Measurements from ENCODE around the gene CSTPP1. TPM values are rescaled to one million over a fixed set of nuclear protein-coding genes. Genes with fewer than 3 reads are reported as not detected.
A peak's percentile ranks its signal among the peaks of the same experiment; 100 is the strongest.

The CSTPP1 gene, protein sequence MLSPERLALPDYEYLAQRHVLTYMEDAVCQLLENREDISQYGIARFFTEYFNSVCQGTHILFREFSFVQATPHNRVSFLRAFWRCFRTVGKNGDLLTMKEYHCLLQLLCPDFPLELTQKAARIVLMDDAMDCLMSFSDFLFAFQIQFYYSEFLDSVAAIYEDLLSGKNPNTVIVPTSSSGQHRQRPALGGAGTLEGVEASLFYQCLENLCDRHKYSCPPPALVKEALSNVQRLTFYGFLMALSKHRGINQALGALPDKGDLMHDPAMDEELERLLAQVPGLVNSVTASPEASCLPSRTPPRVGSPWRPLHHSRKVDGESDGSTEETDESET
- 10 to 100 TPM; 16.7 to 20.4 TPM for total RNA-seq

DNA sequence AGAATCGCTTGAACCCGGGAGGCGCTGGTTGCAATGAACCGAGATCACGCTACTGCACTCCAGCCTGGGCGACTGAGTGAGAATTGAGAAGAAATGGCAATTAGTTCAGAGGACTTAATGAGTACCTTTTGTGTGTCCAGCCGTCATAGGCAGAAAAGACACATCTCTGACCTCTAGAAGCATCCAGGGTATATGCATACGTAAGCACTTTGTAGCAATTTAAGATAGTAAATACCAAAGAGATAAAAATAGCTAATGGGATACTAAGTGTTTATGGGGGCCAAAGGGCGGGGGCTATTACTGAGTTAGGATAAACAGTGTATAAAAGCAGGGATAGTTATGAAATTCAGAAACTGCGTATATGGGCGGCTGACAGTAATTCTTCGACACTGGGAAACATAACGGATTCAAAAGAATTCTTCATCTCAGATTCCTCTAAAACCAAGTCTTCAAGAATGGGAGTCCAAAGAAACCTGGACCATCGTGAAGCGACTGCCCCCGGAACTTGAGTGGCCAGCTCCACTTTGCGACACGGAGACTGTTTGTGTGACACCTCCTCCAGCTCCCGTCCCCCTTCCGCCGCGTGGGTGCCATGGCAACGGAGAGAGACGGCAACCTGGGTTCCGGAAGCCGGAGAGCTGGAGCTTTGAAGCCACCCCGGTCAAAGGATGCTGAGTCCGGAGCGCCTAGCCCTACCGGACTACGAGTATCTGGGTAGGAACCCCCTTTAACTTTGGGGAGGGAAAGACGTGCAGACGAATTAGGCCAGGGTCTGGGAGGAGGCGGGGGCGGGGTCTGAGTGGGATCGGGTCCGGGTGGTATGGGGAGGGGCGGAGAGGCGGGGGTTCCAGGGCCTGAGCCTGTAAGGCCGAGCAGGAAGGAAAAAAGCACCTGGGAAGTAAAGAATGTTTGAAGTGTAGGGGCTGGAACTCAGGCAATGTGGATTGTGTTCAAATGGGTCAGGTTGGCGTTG lies at the start of gene CSTPP1:
CSTPP1 (plus strand) TSS at position 624 of the 973 bp plus-strand sequence; CDS start at position 669, 45 bp downstream.
- Mint-ChIP-seq H3K9me3 (peaks cover 3% of the 10 kb centered on the region), H3K36me3 (ENCODE audit: low read depth) (no peaks in the 10 kb centered on the region), H3K4me1 (peaks cover 19% of the 10 kb centered on the region), H3K27ac (peak within 1 kb of the TSS; percentile 42), H3K4me3 (peak within 1 kb of the TSS; percentile 85), H3K27me3 (peaks cover 4% of the 10 kb centered on the region)
- peak; percentile 94 for DNase-seq
- ChIA-PET CTCF (interaction anchor here (0.6 to 1.7 kb wide), 4 partner anchors 16 to 217 kb away, joined by 3 to 5 read pairs (median 4); no protein-coding TSS in a partner anchor), POLR2A (interaction anchor here (0.6 to 1.5 kb wide), 6 partner anchors 19 to 642 kb away, joined by 3 to 4 read pairs (median 3); partner anchors contain the start of genes ARHGAP1, DDB2, KBTBD4 and NDUFS3)

DNA sequence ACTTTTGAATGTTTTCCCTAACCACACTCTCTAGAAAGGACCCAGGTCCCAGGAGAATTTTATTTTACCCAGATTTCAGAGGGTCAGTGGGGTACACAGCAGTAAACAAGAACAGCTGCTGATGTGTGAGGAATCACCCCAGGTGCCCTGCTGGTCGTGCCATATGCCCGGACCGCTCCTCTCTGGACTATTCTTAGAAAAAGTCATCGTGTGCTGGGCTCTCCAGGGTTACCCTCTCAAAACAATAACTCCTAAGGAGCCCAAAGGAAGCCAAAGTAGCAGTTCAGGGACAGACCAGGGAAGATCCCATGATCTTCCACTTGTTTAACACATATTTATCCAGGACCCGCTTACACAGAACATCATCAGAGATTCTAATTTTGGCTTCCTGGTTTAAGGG lies 47.9 kb upstream of the CSTPP1 start:
- Mint-ChIP-seq H3K4me3 (no peak overlapping the region), H3K36me3 (ENCODE audit: low read depth) (no peaks in the 10 kb centered on the region), H3K4me1 (no peaks in the 10 kb centered on the region), H3K9me3 (no peaks in the 10 kb centered on the region), H3K27ac (no peak overlapping the region), H3K27me3 (peaks cover 8% of the 10 kb centered on the region)
- POLR2A ChIA-PET = no interaction called here
- CTCF ChIA-PET = interaction anchor here (0.5 to 4.2 kb wide), 5 partner anchors 8 to 291 kb away, joined by 3 to 23 read pairs (median 4); no protein-coding TSS in a partner anchor
- DNase-seq = no peak

DNA sequence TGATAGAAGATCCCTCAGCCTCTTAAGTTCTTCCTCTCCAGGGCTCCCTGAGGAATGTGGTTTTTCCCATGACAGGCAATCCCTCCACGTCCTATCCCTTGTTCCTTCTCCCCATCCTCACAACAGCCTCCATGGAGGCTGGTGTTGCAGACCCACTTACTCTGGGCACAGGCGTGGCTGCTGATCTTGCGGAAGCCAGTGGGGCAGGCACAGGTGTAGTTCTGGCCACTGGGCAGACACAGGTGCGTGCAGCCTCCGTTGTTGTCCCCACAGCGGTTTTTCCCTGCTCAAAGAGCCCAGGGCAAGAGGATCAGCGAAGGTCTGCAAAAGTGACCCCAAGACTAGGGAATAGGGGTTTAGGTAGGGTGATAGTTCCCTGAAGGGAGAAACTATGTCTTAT lies 47.3 kb upstream of the CSTPP1 start:
- H3K4me3 Mint-ChIP-seq = no peak overlapping the region
- H3K36me3 Mint-ChIP-seq (ENCODE audit: low read depth) = no peaks in the 10 kb centered on the region
- CTCF ChIA-PET = interaction anchor here (1.2 to 4.2 kb wide), 2 partner anchors 9 to 264 kb away, joined by 3 to 23 read pairs; no protein-coding TSS in a partner anchor
- H3K4me1 Mint-ChIP-seq = no peaks in the 10 kb centered on the region
- POLR2A ChIA-PET = no interaction called here
- H3K9me3 Mint-ChIP-seq = no peaks in the 10 kb centered on the region
- H3K27ac Mint-ChIP-seq = no peak overlapping the region
- peaks cover 4% of the 10 kb centered on the region for H3K27me3 Mint-ChIP-seq
- no peak for DNase-seq

DNA sequence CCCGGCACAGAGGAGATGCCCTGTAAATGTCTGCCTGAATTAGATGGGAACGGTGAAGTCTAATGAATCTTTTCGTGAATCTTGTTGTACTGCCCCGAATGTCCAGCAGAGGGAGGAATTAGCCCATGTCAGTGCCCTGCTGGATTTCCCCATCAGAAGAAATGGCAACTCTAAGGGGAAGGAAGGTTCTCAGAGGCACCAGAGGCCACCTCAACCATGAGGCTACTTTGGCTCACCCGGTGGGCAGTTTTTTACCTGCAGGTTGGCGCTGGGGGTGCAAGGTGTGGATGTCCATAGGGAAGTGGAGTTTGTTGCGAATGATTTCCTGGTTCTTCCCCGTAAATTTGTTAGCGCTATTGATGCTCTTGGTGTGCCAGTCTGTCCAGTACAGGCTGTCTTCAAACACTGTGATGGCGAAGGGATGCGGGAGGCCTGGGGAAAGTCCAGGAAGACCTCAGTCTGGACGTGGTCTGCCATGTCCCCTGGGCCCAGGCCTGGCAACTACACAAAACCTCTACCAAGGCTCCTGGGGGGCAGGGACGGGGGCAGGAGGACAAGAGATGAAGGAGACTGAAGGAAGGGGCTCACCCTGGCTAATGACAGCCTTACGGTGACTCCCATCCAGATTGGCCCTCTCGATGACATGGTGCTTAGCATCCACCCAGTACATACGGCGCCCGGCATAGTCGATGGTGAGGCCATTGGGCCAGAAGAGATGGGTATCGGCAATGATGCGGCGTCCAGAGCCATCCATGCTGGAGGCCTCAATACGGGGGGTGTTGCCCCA lies 46.7 kb upstream of the CSTPP1 start:
- H3K27me3 Mint-ChIP-seq = peaks cover 4% of the 10 kb centered on the region
- no peak overlapping the region for H3K27ac Mint-ChIP-seq
- H3K9me3 Mint-ChIP-seq = no peaks in the 10 kb centered on the region
- no peaks in the 10 kb centered on the region for H3K4me1 Mint-ChIP-seq
- H3K36me3 Mint-ChIP-seq (ENCODE audit: low read depth) = no peaks in the 10 kb centered on the region
- H3K4me3 Mint-ChIP-seq = no peak overlapping the region
- POLR2A ChIA-PET = no interaction called here
- DNase-seq = peak; percentile 72
- CTCF ChIA-PET = interaction anchor here (1.0 to 1.6 kb wide), 2 partner anchors 140 to 263 kb away, joined by 3 to 11 read pairs; no protein-coding TSS in a partner anchor

DNA sequence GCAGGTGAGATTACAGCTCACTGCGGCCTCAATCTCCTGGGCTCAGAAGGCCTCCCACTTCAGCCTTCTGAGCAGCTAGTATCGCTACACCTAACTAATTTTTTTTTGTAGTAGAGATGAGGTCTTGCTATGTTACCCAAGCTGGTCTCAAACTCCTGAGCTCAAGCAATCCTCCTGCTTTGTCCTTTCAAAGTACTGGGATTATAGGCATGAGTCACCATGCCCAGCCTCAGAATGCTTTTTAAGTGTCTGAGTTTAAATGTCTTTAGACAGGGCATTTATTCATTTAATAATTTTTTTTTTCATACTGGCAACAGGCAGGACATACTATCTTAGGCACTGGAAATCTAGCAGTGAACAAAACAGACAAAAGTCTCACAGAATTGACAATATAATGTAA lies 45.9 kb upstream of the CSTPP1 start:
- Mint-ChIP-seq H3K4me3 (no peak overlapping the region), H3K9me3 (no peaks in the 10 kb centered on the region), H3K4me1 (no peaks in the 10 kb centered on the region), H3K36me3 (ENCODE audit: low read depth) (no peaks in the 10 kb centered on the region), H3K27ac (no peak overlapping the region), H3K27me3 (peaks cover 4% of the 10 kb centered on the region)
- DNase-seq = no peak
- ChIA-PET CTCF (interaction anchor here (1.0 to 2.3 kb wide), 3 partner anchors 140 to 272 kb away, joined by 3 to 12 read pairs (median 11); no protein-coding TSS in a partner anchor), POLR2A (no interaction called here)

DNA sequence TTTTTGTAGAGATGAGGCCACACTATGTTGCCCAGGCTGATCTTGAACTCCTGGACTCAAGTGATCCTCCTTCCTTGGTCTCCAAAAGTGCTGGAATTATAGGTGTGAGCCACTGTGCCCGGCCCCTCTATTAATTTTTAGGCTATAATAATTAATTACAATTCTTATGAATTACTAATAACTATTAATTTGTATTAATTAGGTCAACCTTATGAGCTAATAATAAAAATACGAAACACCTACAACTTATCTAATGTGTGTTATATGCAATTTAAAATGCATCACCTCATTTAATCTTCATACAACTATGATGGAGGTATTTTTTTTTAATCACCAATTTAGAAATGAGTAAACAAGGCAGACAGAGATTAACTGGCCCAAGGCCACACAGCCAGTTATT lies 44.5 kb upstream of the CSTPP1 start:
- DNase-seq = no peak
- POLR2A ChIA-PET = no interaction called here
- Mint-ChIP-seq H3K4me3 (no peak overlapping the region), H3K27me3 (no peaks in the 10 kb centered on the region), H3K9me3 (no peaks in the 10 kb centered on the region), H3K4me1 (no peaks in the 10 kb centered on the region), H3K27ac (no peak overlapping the region), H3K36me3 (ENCODE audit: low read depth) (no peaks in the 10 kb centered on the region)
- CTCF ChIA-PET = interaction anchor here (0.5 to 2.9 kb wide), 5 partner anchors 44 to 288 kb away, joined by 3 to 19 read pairs (median 3); no protein-coding TSS in a partner anchor

DNA sequence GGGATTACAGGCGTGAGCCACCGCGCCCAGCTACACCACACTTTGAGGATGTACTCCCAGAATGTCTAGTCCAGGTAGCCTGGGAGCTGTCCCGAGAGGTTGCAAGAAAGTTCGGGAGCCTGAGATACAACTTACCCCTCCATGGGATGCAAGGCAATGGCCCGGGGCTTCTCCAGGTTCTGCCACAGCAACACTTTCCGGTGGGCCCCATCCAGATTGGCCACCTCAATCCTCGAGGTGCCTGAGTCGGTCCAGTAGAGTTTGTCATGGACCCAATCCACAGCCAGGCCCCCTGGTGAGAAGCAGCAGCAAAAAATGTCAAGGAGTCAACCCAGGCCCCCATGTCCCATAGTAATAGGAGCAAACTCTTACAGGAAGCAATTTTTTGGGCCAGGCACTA lies 43.7 kb upstream of the CSTPP1 start:
- DNase-seq = no peak
- no peak overlapping the region for H3K27ac Mint-ChIP-seq
- POLR2A ChIA-PET = no interaction called here
- H3K9me3 Mint-ChIP-seq = no peaks in the 10 kb centered on the region
- H3K27me3 Mint-ChIP-seq = no peaks in the 10 kb centered on the region
- no peak overlapping the region for H3K4me3 Mint-ChIP-seq
- H3K36me3 Mint-ChIP-seq (ENCODE audit: low read depth) = no peaks in the 10 kb centered on the region
- CTCF ChIA-PET = interaction anchor here (0.7 to 2.9 kb wide), 4 partner anchors 63 to 287 kb away, joined by 3 to 19 read pairs (median 3); no protein-coding TSS in a partner anchor
- no peaks in the 10 kb centered on the region for H3K4me1 Mint-ChIP-seq

DNA sequence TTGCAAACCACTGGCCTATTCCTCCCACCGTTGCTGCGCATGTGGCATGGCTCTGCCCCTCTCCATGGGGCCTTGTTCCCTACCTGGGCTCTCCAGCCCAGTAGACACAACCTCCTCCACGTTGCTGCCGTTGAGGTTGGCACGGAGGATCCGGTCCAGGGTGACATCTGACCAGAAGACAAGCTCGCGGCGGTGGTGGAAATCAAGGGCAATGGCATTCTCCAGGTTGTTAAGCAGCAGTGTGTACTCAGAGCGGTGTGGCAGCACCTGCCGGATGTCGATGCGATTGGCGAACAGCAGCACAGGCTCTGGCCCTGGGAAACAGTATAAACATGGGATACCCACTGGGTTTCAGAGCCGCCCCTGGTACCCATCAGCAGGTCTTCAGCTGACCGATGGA lies 42.1 kb upstream of the CSTPP1 start:
- no peaks in the 10 kb centered on the region for H3K36me3 Mint-ChIP-seq (ENCODE audit: low read depth)
- ChIA-PET POLR2A (no interaction called here), CTCF (interaction anchor here (2.9 kb wide), 1 partner anchor 258 kb away, joined by 19 read pairs; no protein-coding TSS in a partner anchor)
- no peaks in the 10 kb centered on the region for H3K27me3 Mint-ChIP-seq
- no peak overlapping the region for H3K27ac Mint-ChIP-seq
- DNase-seq = no peak
- H3K4me1 Mint-ChIP-seq = no peaks in the 10 kb centered on the region
- H3K9me3 Mint-ChIP-seq = no peaks in the 10 kb centered on the region
- no peak overlapping the region for H3K4me3 Mint-ChIP-seq

DNA sequence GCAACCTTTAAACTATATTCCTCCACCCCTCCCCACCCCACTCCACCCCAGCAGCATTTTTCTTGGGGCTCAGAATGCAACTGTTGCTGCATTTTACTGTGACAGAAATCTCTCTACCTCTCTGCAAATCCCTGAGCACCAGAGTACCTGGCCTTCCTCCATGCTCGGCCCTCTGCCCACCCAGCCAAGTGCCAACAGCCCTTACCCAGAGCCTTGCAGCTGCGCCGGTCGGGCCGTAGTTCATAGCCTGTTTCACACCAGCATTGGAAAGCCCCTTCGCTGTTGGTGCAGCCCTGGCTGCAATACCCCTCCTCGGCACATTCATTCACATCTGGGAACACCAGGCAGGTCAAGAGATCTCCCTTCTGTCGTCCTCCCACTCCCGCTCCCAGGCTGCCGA lies 41.6 kb upstream of the CSTPP1 start:
- Mint-ChIP-seq H3K9me3 (no peaks in the 10 kb centered on the region), H3K27me3 (no peaks in the 10 kb centered on the region), H3K36me3 (ENCODE audit: low read depth) (no peaks in the 10 kb centered on the region), H3K4me3 (no peak overlapping the region), H3K27ac (no peak overlapping the region), H3K4me1 (no peaks in the 10 kb centered on the region)
- ChIA-PET POLR2A (no interaction called here), CTCF (interaction anchor here (0.8 kb wide), 1 partner anchor 24 kb away, joined by 3 read pairs; no protein-coding TSS in a partner anchor)
- no peak for DNase-seq

DNA sequence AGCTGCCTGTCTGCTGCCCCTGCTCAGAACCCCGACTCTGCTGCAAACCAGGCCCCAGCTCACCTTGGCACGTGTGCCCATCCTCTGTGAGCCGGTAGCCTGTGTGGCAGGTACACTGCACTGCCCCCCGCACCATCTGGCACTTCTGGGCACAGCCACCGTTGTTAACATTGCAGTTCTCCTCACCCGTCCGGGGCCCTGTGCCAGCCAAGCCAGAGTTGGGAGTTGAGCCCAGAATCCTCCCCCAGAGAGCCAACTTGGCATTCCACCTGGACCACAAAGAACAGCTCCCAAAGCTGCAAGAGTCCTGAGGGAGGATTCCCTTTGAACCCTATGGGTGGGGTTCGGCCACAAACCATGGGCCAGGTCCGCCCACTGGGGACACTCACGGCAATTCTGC lies 40.7 kb upstream of the CSTPP1 start:
- no peak overlapping the region for H3K27ac Mint-ChIP-seq

DNA sequence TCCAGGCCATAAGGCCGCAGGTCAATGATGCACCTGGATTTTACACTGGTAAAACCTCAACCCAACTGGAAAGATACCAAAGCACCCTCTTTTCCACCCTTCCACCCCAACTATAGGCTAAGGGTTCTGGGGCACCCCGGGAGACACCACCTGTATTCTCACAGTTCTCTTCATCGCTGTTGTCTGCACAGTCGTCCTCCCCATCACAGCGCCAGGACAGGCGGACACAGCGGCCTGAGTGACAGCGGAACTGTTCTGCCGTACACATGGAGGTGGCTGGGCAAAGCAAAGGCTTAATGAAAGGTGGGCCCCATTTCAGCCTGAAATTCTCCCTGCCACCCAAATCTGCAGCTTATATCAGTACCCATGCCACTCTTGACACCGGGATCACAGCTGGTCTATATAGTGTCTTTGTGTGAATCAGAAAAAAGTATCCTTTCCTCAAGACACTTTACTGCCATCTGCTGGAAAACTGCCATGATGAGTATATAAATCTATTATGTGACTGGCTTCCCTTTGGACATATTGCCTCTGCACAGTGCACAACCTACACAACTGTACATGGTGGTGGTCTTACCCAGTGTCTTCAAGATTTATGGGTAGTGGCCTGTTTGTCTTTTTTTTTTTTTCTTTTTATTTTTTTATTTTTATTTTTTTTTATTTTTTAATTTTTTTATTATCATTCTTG lies 39.7 kb upstream of the CSTPP1 start:
- H3K27me3 Mint-ChIP-seq = no peaks in the 10 kb centered on the region
- ChIA-PET CTCF (interaction anchor here (1.7 kb wide), 1 partner anchor 39 kb away, joined by 4 read pairs; the partner anchor contains the start of gene CSTPP1), POLR2A (no interaction called here)
- no peak overlapping the region for H3K27ac Mint-ChIP-seq
- no peaks in the 10 kb centered on the region for H3K36me3 Mint-ChIP-seq (ENCODE audit: low read depth)
- H3K4me1 Mint-ChIP-seq = no peaks in the 10 kb centered on the region
- no peaks in the 10 kb centered on the region for H3K9me3 Mint-ChIP-seq
- no peak overlapping the region for H3K4me3 Mint-ChIP-seq
- no peak for DNase-seq

More for the DNA sequence above, 40.7 kb upstream of the CSTPP1 start:
- Mint-ChIP-seq H3K4me1 (no peaks in the 10 kb centered on the region), H3K27me3 (no peaks in the 10 kb centered on the region), H3K9me3 (no peaks in the 10 kb centered on the region), H3K4me3 (no peak overlapping the region), H3K36me3 (ENCODE audit: low read depth) (no peaks in the 10 kb centered on the region)
- POLR2A ChIA-PET = no interaction called here
- no peak for DNase-seq
- CTCF ChIA-PET = interaction anchor here (0.8 to 1.7 kb wide), 3 partner anchors 23 to 257 kb away, joined by 3 to 4 read pairs (median 3); partner anchors contain the start of gene CSTPP1

Data from activated CD4-positive, alpha-beta memory T cell treated with anti-CD3 and anti-CD28 coated beads, Interleukin-2, amount 10 ng/mL, durations not matched to agents 7 days and 5 days (primary cell).